ENCODE measurements around the gene VEGFD.

DNA sequence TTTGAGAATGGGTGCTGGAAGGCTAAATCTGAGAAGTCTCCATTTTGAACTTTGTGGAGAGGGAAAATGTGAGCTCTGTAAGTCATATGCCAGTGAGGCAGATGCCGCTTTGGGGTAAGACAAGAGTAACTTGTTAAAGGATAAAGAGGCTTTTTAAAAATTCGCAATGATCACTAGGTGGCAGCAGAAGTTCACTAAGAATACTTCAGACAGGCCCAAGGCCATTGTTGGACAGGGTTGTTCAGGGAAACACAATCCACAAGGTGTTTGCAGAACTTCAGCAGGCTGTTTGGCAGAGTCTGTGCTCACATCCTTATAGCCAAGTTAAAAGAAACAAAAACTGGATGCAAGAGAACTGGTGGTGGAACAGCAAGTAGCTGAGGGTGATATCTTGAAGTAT lies 35.2 kb downstream of the VEGFD start:
- TF ChIP-seq, protein P1, sequence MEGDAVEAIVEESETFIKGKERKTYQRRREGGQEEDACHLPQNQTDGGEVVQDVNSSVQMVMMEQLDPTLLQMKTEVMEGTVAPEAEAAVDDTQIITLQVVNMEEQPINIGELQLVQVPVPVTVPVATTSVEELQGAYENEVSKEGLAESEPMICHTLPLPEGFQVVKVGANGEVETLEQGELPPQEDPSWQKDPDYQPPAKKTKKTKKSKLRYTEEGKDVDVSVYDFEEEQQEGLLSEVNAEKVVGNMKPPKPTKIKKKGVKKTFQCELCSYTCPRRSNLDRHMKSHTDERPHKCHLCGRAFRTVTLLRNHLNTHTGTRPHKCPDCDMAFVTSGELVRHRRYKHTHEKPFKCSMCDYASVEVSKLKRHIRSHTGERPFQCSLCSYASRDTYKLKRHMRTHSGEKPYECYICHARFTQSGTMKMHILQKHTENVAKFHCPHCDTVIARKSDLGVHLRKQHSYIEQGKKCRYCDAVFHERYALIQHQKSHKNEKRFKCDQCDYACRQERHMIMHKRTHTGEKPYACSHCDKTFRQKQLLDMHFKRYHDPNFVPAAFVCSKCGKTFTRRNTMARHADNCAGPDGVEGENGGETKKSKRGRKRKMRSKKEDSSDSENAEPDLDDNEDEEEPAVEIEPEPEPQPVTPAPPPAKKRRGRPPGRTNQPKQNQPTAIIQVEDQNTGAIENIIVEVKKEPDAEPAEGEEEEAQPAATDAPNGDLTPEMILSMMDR (IDR thresholded peaks at IDR 0.05; ENCODE audit: low read length), result peak; percentile 39
- TF ChIP-seq EZH2 (optimal IDR thresholded peaks at IDR 0.05; ENCODE audit: low read depth, low read length), result no peak
